AG10803 (cell line): ENCODE results near the gene TADA3.
A peak's percentile ranks its signal among the peaks of the same experiment; 100 is the strongest.
"Not testable (repeated sequence)": the region's sequence is repeated elsewhere in the genome, so short reads cannot be mapped to it uniquely, and the experiment has no call there.

Experiments
- DNase-seq: peaks from one replicate; pipeline ENCODE4 v3.0.0; 2010; ENCODE audit warnings: low read depth
- H3K4me3 ChIP-seq: 2 replicates; pipeline ENCODE4 v1.5.1; 2011; ENCODE audit warnings: mild to moderate bottlenecking, low read length, control low read depth
- TF ChIP-seq, protein P1 (sequence below): conservative IDR thresholded peaks from 2 replicates; pipeline ENCODE4 v1.5.1; 2011; ENCODE audit warnings: mild to moderate bottlenecking, low read length, control low read depth, inconsistent platforms

The TADA3 gene

GRCh38 chr3:9779075-9779593 lies 13.1 kb downstream of the TADA3 start:
- TF ChIP-seq, protein P1, sequence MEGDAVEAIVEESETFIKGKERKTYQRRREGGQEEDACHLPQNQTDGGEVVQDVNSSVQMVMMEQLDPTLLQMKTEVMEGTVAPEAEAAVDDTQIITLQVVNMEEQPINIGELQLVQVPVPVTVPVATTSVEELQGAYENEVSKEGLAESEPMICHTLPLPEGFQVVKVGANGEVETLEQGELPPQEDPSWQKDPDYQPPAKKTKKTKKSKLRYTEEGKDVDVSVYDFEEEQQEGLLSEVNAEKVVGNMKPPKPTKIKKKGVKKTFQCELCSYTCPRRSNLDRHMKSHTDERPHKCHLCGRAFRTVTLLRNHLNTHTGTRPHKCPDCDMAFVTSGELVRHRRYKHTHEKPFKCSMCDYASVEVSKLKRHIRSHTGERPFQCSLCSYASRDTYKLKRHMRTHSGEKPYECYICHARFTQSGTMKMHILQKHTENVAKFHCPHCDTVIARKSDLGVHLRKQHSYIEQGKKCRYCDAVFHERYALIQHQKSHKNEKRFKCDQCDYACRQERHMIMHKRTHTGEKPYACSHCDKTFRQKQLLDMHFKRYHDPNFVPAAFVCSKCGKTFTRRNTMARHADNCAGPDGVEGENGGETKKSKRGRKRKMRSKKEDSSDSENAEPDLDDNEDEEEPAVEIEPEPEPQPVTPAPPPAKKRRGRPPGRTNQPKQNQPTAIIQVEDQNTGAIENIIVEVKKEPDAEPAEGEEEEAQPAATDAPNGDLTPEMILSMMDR = no peak
- no peak overlapping the region for H3K4me3 ChIP-seq
- DNase-seq = no peak

DNA sequence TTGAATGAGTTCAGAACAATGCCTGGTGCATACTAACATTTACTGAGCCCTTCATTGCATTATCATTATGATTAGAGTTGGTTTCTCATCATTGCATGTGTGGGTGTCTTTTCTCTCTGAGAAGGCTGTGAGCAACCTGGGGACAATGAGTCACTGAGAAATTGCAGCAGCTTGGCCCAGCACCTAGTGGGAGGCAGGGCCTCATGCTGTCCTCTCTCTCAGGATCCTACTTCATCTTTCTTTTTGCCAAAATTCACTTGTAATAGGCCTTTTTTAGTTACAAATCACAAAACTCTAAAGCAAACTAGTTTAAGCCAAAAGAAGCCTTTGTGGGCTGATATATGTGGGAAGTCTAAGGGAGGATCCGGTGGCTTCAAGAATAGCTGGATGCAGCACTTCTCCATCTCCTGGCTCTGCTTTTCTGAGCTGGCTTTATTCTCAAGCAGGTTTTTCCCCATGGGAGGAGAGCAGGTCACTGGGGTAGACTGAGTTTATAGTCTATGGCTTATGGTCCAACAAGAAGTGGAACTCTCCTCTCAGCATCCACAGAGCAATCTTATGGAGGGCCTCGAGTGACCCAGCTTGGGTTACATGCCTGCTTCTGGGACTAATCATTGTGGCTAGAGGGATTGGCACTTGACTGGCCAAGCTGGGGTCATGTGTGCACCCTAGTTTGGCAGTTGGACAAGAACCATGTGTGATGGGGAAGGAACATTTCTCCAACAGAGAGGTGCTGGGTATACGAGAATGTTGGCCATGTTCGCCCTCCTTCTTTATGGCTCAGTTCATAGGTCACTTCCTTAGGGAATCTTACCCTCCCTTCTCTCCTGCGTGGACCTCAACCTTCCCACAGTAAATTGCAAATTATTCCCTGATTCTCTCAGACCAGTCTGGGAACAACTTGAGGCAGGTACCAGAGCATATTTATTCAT lies 13.9 kb downstream of the TADA3 start:
- H3K4me3 ChIP-seq = no peak overlapping the region
- TF ChIP-seq, protein P1 = no peak
- peak; percentile 76 for DNase-seq

- TF ChIP-seq, protein P1 = no peak
- no peak overlapping the region for H3K4me3 ChIP-seq
- no peak for DNase-seq
Measured at GRCh38 chr3:9777694-9778021, 14.6 kb downstream of the TADA3 start.

GRCh38 chr3:9776896-9777693 lies 15.2 kb downstream of the TADA3 start:
- no peak for DNase-seq
- TF ChIP-seq, protein P1 = no peak
- no peak overlapping the region for H3K4me3 ChIP-seq

GRCh38 chr3:9771007-9771406 lies 21.3 kb downstream of the TADA3 start:
- not testable (repeated sequence) for H3K4me3 ChIP-seq, DNase-seq

GRCh38 chr3:9770276-9770812 lies 21.9 kb downstream of the TADA3 start:
- peak; percentile 26 for DNase-seq
- peak overlapping the region; percentile 79 for H3K4me3 ChIP-seq
- TF ChIP-seq, protein P1 = no peak
